ENCODE data around the gene MAB21L4. TPM values are rescaled to one million over a fixed set of nuclear protein-coding genes. Genes with fewer than 3 reads are reported as not detected.

MAB21L4 gene
- total and polyA plus RNA-seq, 2 donors (not counting 3 experiments of a cell fraction or from before 2014, with no cell fraction given) = not detected

- FAIRE-seq (no peak), DNase-seq (ENCODE audit: low read depth, low spot score) (no peak)
- Histone ChIP-seq H2AFZ (ENCODE audit: low read depth, low read length) (no peak overlapping the region), H3K4me2 (ENCODE audit: insufficient read depth, low read length) (no peak overlapping the region), H3K4me1 (ENCODE audit: control insufficient read depth, extremely low read depth, insufficient read depth, low read length) (peaks cover 11% of the 10 kb centered on the region), H3K36me3 (ENCODE audit: control insufficient read depth in 2 of 2, extremely low read depth in 1 of 2, insufficient read depth in 2 of 2, low read length in 2 of 2) (no peaks in the 10 kb centered on the region), H3K9me1 (replicated peaks; ENCODE audit: control insufficient read depth, extremely low read depth, insufficient read depth, low read length) (no peaks in the 10 kb centered on the region), H3K79me2 (ENCODE audit: control insufficient read depth, insufficient read depth, low read length) (no peaks in the 10 kb centered on the region), H3K27me3 (ENCODE audit: control insufficient read depth in 2 of 2, insufficient read depth in 2 of 2, low read length in 2 of 2) (no peaks in the 10 kb centered on the region), H3K9me3 (replicated peaks; ENCODE audit: control insufficient read depth, insufficient read depth, low read length) (no peaks in the 10 kb centered on the region), H3K9ac (replicated peaks; ENCODE audit: extremely low read depth, insufficient read depth, low read length) (no peak overlapping the region), H3K4me3 (replicated peaks in 1 of 3; ENCODE audit: insufficient read depth in 1 of 3, low read depth in 1 of 3, low read length in 3 of 3) (no peak overlapping the region), H4K20me1 (replicated peaks; ENCODE audit: control insufficient read depth, extremely low read depth, insufficient read depth, low read length) (no peaks in the 10 kb centered on the region), H3K27ac (ENCODE audit: insufficient read depth, low read depth, low read length) (no peak overlapping the region)
- POLR2A ChIA-PET = no interaction called here
- intact Hi-C loops (cut with micrococcal nuclease) = no loop called here
- no peak for TF ChIP-seq MYC (IDR thresholded peaks at IDR 0.05; ENCODE audit: low read depth, low read length)
- no peak for TF ChIP-seq MAX (IDR thresholded peaks at IDR 0.05; ENCODE audit: insufficient read depth, insufficient read length)
- no peak for TF ChIP-seq GATA2 (IDR thresholded peaks at IDR 0.05; ENCODE audit: insufficient read depth, insufficient read length, low read depth, low read length)
- CTCF ChIA-PET = no interaction called here
- BruUV-seq (replicated peaks) = no TSS peak
- dilution Hi-C loops (cut with MboI; ENCODE audit: extremely low pct_ligation_motif_present, low sequenced_read_pairs) = no loop called here
These were observed 959 bp downstream of the MAB21L4 start for GRCh38 chr2:240894836-240895558.

- BruUV-seq (replicated peaks) = no TSS peak
- DNase-seq (ENCODE audit: low read depth, low spot score) (no peak), FAIRE-seq (no peak)
- dilution Hi-C loops (cut with MboI; ENCODE audit: extremely low pct_ligation_motif_present, low sequenced_read_pairs) (no loop called here), intact Hi-C loops (cut with micrococcal nuclease) (no loop called here)
- no peaks in the 10 kb centered on the region for H3K9me1 ChIP-seq (replicated peaks; ENCODE audit: control insufficient read depth, extremely low read depth, insufficient read depth, low read length)
- H4K20me1 ChIP-seq (replicated peaks; ENCODE audit: control insufficient read depth, extremely low read depth, insufficient read depth, low read length) = no peaks in the 10 kb centered on the region
- H3K36me3 ChIP-seq (ENCODE audit: control insufficient read depth in 2 of 2, extremely low read depth in 1 of 2, insufficient read depth in 2 of 2, low read length in 2 of 2) = no peaks in the 10 kb centered on the region
- H3K4me2 ChIP-seq (ENCODE audit: insufficient read depth, low read length) = no peak overlapping the region
- no peak overlapping the region for H3K27ac ChIP-seq (ENCODE audit: insufficient read depth, low read depth, low read length)
- H3K27me3 ChIP-seq (ENCODE audit: control insufficient read depth in 2 of 2, insufficient read depth in 2 of 2, low read length in 2 of 2) = no peaks in the 10 kb centered on the region
- no peak overlapping the region for H2AFZ ChIP-seq (ENCODE audit: low read depth, low read length)
- ChIA-PET CTCF (no interaction called here), POLR2A (no interaction called here)
- no peak overlapping the region for H3K9ac ChIP-seq (replicated peaks; ENCODE audit: extremely low read depth, insufficient read depth, low read length)
- H3K4me3 ChIP-seq (replicated peaks in 1 of 3; ENCODE audit: insufficient read depth in 1 of 3, low read depth in 1 of 3, low read length in 3 of 3) = no peak overlapping the region
- H3K9me3 ChIP-seq (replicated peaks; ENCODE audit: control insufficient read depth, insufficient read depth, low read length) = no peaks in the 10 kb centered on the region
- TF ChIP-seq MAX (IDR thresholded peaks at IDR 0.05; ENCODE audit: insufficient read depth, insufficient read length) (no peak), CTCF (IDR thresholded peaks at IDR 0.05; ENCODE audit: extremely low read depth in 1 of 2, insufficient read depth in 1 of 2, low read depth in 1 of 2, low read length in 2 of 2) (no peak), MYC (IDR thresholded peaks at IDR 0.05; ENCODE audit: low read depth, low read length) (no peak), EZH2 (IDR thresholded peaks at IDR 0.05; ENCODE audit: borderline replicate concordance, low read depth, low read length, severe bottlenecking) (no peak), JUN (IDR thresholded peaks at IDR 0.05; ENCODE audit: borderline replicate concordance, insufficient read depth, insufficient read length, low read depth) (no peak), POLR2A (IDR thresholded peaks at IDR 0.05; ENCODE audit: low read depth, low read length) (no peak), FOS (IDR thresholded peaks at IDR 0.05; ENCODE audit: borderline replicate concordance, insufficient read depth, low read length) (no peak)
- H3K4me1 ChIP-seq (ENCODE audit: control insufficient read depth, extremely low read depth, insufficient read depth, low read length) = peaks cover 8% of the 10 kb centered on the region
- H3K79me2 ChIP-seq (ENCODE audit: control insufficient read depth, insufficient read depth, low read length) = no peaks in the 10 kb centered on the region
These were observed 1.9 kb downstream of the MAB21L4 start for GRCh38 chr2:240894006-240894405.

Measured in endothelial cell of umbilical vein (primary cell).